Measurements from ENCODE around the gene VANGL2. TPM values are rescaled to one million over a fixed set of nuclear protein-coding genes. Genes with fewer than 3 reads are reported as not detected.

VANGL2 gene
- total RNA-seq, 1 donor from 2014 or later: 2.1 TPM

DNA sequence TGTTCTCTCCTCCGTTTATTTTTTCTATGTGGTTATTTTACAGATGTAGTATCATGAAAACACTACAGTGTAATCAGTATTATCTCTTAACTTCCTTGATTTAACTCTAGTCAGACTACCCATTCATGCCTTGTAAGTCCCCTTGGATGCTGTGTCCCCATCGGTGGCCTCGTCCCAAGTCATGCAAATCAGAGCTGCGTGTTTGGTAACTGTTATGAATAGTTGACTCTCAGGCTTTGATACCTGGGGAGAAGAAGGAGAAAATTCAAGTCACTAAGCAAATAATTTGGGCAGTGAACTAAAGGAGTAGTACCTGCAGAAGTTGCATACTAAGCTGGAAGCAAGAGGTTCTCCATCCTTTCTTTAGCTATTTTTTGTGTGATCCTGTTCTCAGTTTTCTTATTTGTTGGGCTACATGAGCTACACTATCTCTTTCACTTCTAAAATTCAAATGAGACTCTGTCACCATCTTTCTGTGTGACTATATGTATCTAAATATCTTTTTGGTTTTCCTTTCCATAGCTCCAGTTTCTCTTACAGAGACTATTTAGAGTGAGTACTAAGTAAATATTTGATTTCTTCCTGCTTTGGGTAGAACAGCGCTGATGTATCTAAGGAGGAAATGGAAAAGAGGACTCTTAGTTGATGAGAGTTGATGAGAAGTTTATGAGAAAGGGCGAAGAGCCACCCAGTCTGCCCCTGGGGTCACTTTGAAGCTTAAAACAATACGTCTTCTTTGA is 50.9 kb downstream of the VANGL2 start:
- Histone ChIP-seq H3K4me1 (ENCODE audit: control insufficient read depth in 3 of 3, insufficient read depth in 3 of 3, low read length in 3 of 3) (no peaks in the 10 kb centered on the region), H3K27ac (ENCODE audit: low read depth, low read length) (no peak overlapping the region), H3K9me3 (ENCODE audit: control insufficient read depth in 3 of 3, low read length in 3 of 3) (no peaks in the 10 kb centered on the region)

DNA sequence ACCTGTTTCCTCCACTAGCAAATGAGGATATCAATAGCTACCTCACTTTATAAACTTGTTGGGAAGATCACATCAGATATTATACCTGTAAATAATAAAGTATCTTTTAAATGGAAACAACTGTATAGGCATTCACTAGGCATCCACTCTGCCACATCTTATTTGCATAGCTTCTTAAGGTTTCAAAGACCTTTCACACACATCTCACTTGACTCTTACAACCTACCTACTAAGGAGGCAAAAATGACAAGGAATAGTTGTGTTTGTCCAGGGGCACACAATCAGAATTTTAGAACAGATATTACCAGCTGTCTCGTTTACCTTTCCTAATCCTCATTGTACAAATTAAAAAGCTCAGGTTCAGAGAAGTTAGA is 51.5 kb downstream of the VANGL2 start:
- H3K27ac ChIP-seq (ENCODE audit: low read depth, low read length): no peak overlapping the region
- no peaks in the 10 kb centered on the region for H3K9me3 ChIP-seq (ENCODE audit: control insufficient read depth in 3 of 3, low read length in 3 of 3)
- no peak overlapping the region for H3K9ac ChIP-seq (ENCODE audit: low read depth in 1 of 3, low read length in 3 of 3)
- H3K4me3 ChIP-seq (ENCODE audit: low read length in 3 of 3): no peak overlapping the region
- H3K4me1 ChIP-seq (ENCODE audit: control insufficient read depth in 3 of 3, insufficient read depth in 3 of 3, low read length in 3 of 3): no peaks in the 10 kb centered on the region
- H3K36me3 ChIP-seq (ENCODE audit: control insufficient read depth in 3 of 3, insufficient read depth in 3 of 3, low read length in 3 of 3): no peaks in the 10 kb centered on the region
- H3K27me3 ChIP-seq (ENCODE audit: control insufficient read depth in 3 of 3, insufficient read depth in 3 of 3, low read length in 3 of 3): peaks cover 0 to 2% (median 0%) of the 10 kb centered on the region in 3 donors

More for the DNA sequence above, 50.9 kb downstream of the VANGL2 start:
- Histone ChIP-seq H3K36me3 (ENCODE audit: control insufficient read depth in 3 of 3, insufficient read depth in 3 of 3, low read length in 3 of 3) (no peaks in the 10 kb centered on the region), H3K9ac (ENCODE audit: low read depth in 1 of 3, low read length in 3 of 3) (no peak overlapping the region), H3K4me3 (ENCODE audit: low read length in 3 of 3) (no peak overlapping the region), H3K27me3 (ENCODE audit: control insufficient read depth in 3 of 3, insufficient read depth in 3 of 3, low read length in 3 of 3) (peaks cover 0 to 2% (median 0%) of the 10 kb centered on the region in 3 donors)

DNA sequence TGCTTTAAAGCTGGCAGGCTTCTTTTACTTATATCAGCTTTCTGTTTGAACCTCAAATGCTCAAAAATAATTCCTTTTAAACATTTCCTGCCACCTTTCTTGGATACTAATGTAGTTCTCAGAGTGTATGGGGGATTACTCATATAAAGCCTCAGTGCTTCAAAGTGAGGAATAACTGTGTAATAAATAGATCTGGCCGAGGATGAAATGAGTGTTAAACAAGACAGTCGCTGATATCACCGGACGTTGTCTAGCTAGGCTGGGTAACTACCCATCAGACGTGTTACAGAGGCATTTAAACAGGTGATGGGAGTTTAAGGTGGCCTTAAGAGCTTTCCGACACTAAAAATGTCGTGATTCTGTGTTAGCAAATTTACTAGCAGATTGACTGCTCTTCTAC is 53.1 kb downstream of the VANGL2 start:
- H3K27me3 ChIP-seq (ENCODE audit: control insufficient read depth in 3 of 3, insufficient read depth in 3 of 3, low read length in 3 of 3): peaks cover 0 to 2% (median 0%) of the 10 kb centered on the region in 3 donors

DNA sequence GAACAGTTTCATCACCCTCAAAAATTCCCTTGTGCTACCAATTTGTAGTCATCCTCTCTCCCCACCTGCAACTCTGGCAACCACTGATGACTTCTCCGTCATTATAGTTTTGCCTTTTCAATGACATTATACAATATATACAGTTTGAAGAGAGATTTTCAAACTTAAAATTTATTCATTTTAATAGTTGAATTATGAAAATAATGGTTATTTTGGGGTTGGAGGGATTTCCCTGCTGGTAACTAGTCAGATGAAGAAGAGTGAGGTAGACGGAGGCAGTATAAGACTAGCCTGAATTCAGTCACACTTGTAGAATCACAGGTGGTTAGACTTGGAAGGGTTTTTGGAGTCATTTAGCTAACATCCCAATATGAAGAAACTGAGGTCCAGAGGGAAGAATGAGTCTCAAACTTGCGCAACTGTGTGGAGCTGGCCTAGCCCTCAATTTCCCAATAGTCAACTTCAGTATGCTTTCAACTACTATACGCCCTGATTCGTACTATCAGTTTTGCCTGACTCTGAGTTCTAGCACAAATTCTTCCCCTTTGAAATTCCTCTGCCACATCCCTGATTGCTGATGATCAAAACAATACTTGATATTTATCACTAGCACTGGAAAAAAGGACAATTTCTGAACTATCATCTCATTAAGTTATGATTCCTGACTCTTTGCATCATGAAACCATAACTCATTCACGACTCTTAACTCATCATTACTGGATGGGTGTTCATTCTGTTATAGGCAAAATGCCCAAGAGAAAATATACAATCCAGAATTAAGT is 54.2 kb downstream of the VANGL2 start:
- Histone ChIP-seq H3K4me3 (ENCODE audit: low read length in 3 of 3) (no peak overlapping the region), H3K9me3 (ENCODE audit: control insufficient read depth in 3 of 3, low read length in 3 of 3) (no peaks in the 10 kb centered on the region), H3K36me3 (ENCODE audit: control insufficient read depth in 3 of 3, insufficient read depth in 3 of 3, low read length in 3 of 3) (no peaks in the 10 kb centered on the region), H3K9ac (ENCODE audit: low read depth in 1 of 3, low read length in 3 of 3) (no peak overlapping the region), H3K4me1 (ENCODE audit: control insufficient read depth in 3 of 3, insufficient read depth in 3 of 3, low read length in 3 of 3) (no peaks in the 10 kb centered on the region), H3K27me3 (ENCODE audit: control insufficient read depth in 3 of 3, insufficient read depth in 3 of 3, low read length in 3 of 3) (peaks cover 0 to 2% (median 0%) of the 10 kb centered on the region in 3 donors), H3K27ac (ENCODE audit: low read depth, low read length) (no peak overlapping the region)

More for the DNA sequence above, 53.1 kb downstream of the VANGL2 start:
- Histone ChIP-seq H3K27ac (ENCODE audit: low read depth, low read length) (no peak overlapping the region), H3K9me3 (ENCODE audit: control insufficient read depth in 3 of 3, low read length in 3 of 3) (no peaks in the 10 kb centered on the region), H3K4me3 (ENCODE audit: low read length in 3 of 3) (no peak overlapping the region), H3K4me1 (ENCODE audit: control insufficient read depth in 3 of 3, insufficient read depth in 3 of 3, low read length in 3 of 3) (no peaks in the 10 kb centered on the region), H3K9ac (ENCODE audit: low read depth in 1 of 3, low read length in 3 of 3) (no peak overlapping the region), H3K36me3 (ENCODE audit: control insufficient read depth in 3 of 3, insufficient read depth in 3 of 3, low read length in 3 of 3) (no peaks in the 10 kb centered on the region)

DNA sequence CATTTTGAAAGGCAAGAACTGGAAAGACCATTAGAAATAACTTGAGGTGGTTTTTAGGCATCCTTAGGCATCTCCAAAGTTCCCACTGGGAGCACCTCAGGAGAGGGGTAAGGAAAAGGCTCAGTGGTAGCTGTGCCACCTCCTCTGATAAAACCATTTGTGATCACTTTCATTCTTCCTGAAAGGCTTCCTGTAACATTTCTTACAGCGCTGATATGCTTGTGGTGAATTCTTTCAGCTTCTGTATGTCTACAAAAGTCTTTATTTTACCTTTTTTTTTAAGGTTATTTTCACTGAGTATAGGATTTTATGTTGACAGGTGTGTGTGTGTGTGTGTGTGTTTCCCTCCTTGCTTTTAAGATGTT is 54.8 kb downstream of the VANGL2 start:
- H3K27me3 ChIP-seq (ENCODE audit: control insufficient read depth in 3 of 3, insufficient read depth in 3 of 3, low read length in 3 of 3): peaks cover 0 to 2% (median 0%) of the 10 kb centered on the region in 3 donors
- no peaks in the 10 kb centered on the region for H3K4me1 ChIP-seq (ENCODE audit: control insufficient read depth in 3 of 3, insufficient read depth in 3 of 3, low read length in 3 of 3)
- no peak overlapping the region for H3K9ac ChIP-seq (ENCODE audit: low read depth in 1 of 3, low read length in 3 of 3)
- H3K4me3 ChIP-seq (ENCODE audit: low read length in 3 of 3): no peak overlapping the region
- no peak overlapping the region for H3K27ac ChIP-seq (ENCODE audit: low read depth, low read length)
- no peaks in the 10 kb centered on the region for H3K9me3 ChIP-seq (ENCODE audit: control insufficient read depth in 3 of 3, low read length in 3 of 3)
- no peaks in the 10 kb centered on the region for H3K36me3 ChIP-seq (ENCODE audit: control insufficient read depth in 3 of 3, insufficient read depth in 3 of 3, low read length in 3 of 3)

DNA sequence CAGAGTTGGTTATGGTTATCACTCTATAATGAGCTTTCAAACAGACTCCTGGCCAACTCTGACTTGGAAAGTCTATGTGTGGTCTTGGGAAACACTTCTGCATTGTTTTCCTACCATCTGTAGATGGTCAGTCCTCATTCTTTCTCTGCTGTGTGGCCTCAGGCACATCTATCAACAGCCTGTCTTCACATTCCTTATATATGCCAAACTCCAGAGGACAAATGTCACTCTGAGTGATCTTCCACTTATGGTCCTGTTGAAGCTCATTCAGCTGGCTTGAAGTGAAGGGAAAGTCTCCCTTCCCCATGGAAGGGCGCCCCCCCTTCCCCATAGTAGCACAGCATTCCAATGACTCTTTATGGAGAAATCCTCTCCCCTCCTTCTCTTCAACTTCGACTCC is 58.7 kb downstream of the VANGL2 start:
- no peaks in the 10 kb centered on the region for H3K36me3 ChIP-seq (ENCODE audit: control insufficient read depth in 3 of 3, insufficient read depth in 3 of 3, low read length in 3 of 3)
- no peaks in the 10 kb centered on the region for H3K9me3 ChIP-seq (ENCODE audit: control insufficient read depth in 3 of 3, low read length in 3 of 3)
- H3K27me3 ChIP-seq (ENCODE audit: control insufficient read depth in 3 of 3, insufficient read depth in 3 of 3, low read length in 3 of 3): no peaks in the 10 kb centered on the region
- H3K9ac ChIP-seq (ENCODE audit: low read depth in 1 of 3, low read length in 3 of 3): no peak overlapping the region
- H3K4me3 ChIP-seq (ENCODE audit: low read length in 3 of 3): no peak overlapping the region
- H3K27ac ChIP-seq (ENCODE audit: low read depth, low read length): no peak overlapping the region
- no peaks in the 10 kb centered on the region for H3K4me1 ChIP-seq (ENCODE audit: control insufficient read depth in 3 of 3, insufficient read depth in 3 of 3, low read length in 3 of 3)

DNA sequence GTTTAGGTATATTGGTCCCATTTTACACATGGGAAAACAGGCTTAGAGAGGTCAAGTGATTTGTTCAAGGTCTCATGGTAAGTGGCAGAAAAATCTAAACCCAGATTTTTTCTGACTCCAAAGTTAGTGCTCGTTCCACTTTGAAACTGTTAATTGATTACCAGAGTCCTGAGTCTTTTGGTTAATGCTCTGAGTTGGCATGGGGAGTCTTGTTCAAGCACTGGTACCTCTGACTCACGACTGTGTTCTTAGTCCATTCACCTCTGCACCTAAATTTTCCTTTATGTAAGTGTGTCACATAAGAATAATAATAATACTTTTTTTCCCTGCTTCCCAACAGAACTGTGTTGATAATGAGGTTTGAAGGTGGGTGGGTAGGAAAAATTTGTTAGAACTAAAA is 59.3 kb downstream of the VANGL2 start:
- H3K36me3 ChIP-seq (ENCODE audit: control insufficient read depth in 3 of 3, insufficient read depth in 3 of 3, low read length in 3 of 3): no peaks in the 10 kb centered on the region
- no peak overlapping the region for H3K27ac ChIP-seq (ENCODE audit: low read depth, low read length)
- no peak overlapping the region for H3K9ac ChIP-seq (ENCODE audit: low read depth in 1 of 3, low read length in 3 of 3)
- no peak overlapping the region for H3K4me3 ChIP-seq (ENCODE audit: low read length in 3 of 3)
- no peaks in the 10 kb centered on the region for H3K4me1 ChIP-seq (ENCODE audit: control insufficient read depth in 3 of 3, insufficient read depth in 3 of 3, low read length in 3 of 3)
- no peaks in the 10 kb centered on the region for H3K27me3 ChIP-seq (ENCODE audit: control insufficient read depth in 3 of 3, insufficient read depth in 3 of 3, low read length in 3 of 3)
- no peaks in the 10 kb centered on the region for H3K9me3 ChIP-seq (ENCODE audit: control insufficient read depth in 3 of 3, low read length in 3 of 3)

DNA sequence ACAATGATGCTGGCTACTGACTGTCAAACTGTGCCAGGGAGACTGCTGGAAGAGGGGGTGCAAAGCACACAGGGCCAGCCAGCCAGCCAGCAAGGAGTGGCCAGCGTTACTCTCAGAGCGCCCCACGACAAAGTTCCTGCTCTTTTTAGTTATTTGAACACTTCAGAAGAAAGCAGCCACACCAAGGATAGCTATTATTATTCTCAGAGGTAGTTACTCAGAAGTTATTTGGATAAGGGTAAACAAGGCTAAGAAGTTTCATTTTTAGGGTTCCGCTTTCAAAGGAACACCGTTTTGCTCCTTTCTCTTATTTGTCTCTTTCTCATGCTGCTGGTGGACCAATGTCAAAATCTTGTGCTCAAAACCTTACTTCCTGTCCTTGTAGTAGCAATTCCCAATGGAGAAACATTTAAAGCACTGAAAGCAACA is 59.9 kb downstream of the VANGL2 start:
- Histone ChIP-seq H3K27ac (ENCODE audit: low read depth, low read length) (no peak overlapping the region), H3K36me3 (ENCODE audit: control insufficient read depth in 3 of 3, insufficient read depth in 3 of 3, low read length in 3 of 3) (no peaks in the 10 kb centered on the region), H3K27me3 (ENCODE audit: control insufficient read depth in 3 of 3, insufficient read depth in 3 of 3, low read length in 3 of 3) (no peaks in the 10 kb centered on the region), H3K4me3 (ENCODE audit: low read length in 3 of 3) (no peak overlapping the region), H3K9me3 (ENCODE audit: control insufficient read depth in 3 of 3, low read length in 3 of 3) (no peaks in the 10 kb centered on the region), H3K4me1 (ENCODE audit: control insufficient read depth in 3 of 3, insufficient read depth in 3 of 3, low read length in 3 of 3) (no peaks in the 10 kb centered on the region), H3K9ac (ENCODE audit: low read depth in 1 of 3, low read length in 3 of 3) (no peak overlapping the region)

DNA sequence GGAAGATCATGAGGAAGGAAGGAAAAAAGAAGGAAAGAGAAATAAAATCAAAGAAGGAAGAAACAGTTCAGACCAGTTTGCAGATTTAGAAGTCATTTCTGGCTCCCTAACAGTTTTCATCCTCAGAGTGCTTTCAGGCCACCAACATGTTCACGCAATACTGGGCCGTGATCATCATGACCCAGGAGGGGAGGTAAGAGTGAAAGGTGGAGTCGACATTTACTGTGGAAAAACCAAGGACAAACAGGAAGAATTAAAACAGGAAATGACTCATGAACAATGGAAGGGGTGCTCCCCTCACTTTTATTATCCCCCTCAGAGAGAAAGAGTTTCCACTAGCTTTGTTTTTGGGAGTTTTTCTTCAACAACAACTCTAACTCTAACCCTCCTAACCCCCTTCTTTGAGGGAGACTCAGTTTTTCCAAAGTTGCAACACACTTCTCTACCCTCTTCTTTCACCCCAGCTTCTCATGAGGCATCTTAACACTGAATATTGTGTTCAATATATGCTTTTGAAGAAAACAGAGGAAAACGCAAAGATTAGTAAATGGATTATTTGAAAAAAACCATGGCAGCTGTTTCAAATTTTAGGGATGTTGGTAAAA is 60.4 kb downstream of the VANGL2 start:
- Histone ChIP-seq H3K9me3 (ENCODE audit: control insufficient read depth in 3 of 3, low read length in 3 of 3) (no peaks in the 10 kb centered on the region), H3K27me3 (ENCODE audit: control insufficient read depth in 3 of 3, insufficient read depth in 3 of 3, low read length in 3 of 3) (no peaks in the 10 kb centered on the region), H3K36me3 (ENCODE audit: control insufficient read depth in 3 of 3, insufficient read depth in 3 of 3, low read length in 3 of 3) (no peaks in the 10 kb centered on the region), H3K4me3 (ENCODE audit: low read length in 3 of 3) (no peak overlapping the region), H3K4me1 (ENCODE audit: control insufficient read depth in 3 of 3, insufficient read depth in 3 of 3, low read length in 3 of 3) (no peaks in the 10 kb centered on the region), H3K27ac (ENCODE audit: low read depth, low read length) (no peak overlapping the region), H3K9ac (ENCODE audit: low read depth in 1 of 3, low read length in 3 of 3) (no peak overlapping the region)

DNA sequence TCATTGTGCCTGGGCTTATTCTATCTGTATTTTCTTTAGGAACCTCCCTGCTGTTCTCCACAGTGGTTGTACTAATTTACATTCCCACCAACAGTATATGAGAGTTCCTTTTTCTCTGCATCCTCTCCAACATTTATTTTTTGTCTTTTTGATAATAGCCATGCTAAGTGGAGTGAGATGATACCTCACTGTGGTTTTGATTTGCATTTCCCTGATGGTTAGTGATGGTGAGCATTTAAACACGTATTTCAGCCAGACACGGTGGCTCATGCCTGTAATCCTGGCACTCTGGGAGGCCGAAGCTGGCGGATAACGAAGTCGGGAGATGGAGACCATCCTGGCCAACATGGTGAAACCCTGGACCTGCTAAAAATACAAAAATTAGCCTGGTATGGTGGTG is 64.8 kb downstream of the VANGL2 start:
- Histone ChIP-seq H3K27me3 (ENCODE audit: control insufficient read depth in 3 of 3, insufficient read depth in 3 of 3, low read length in 3 of 3) (no peaks in the 10 kb centered on the region), H3K36me3 (ENCODE audit: control insufficient read depth in 3 of 3, insufficient read depth in 3 of 3, low read length in 3 of 3) (no peaks in the 10 kb centered on the region), H3K27ac (ENCODE audit: low read depth, low read length) (no peak overlapping the region), H3K4me1 (ENCODE audit: control insufficient read depth in 3 of 3, insufficient read depth in 3 of 3, low read length in 3 of 3) (no peaks in the 10 kb centered on the region), H3K4me3 (ENCODE audit: low read length in 3 of 3) (no peak overlapping the region), H3K9ac (ENCODE audit: low read depth in 1 of 3, low read length in 3 of 3) (no peak overlapping the region), H3K9me3 (ENCODE audit: control insufficient read depth in 3 of 3, low read length in 3 of 3) (no peaks in the 10 kb centered on the region)
